ENCODE results near the gene DDA1. TPM values are rescaled to one million over a fixed set of nuclear protein-coding genes. Genes with fewer than 3 reads are reported as not detected.

DDA1 gene
- total and polyA plus RNA-seq, 9 of the 15 experiments (the other 6 are each of a cell fraction or from before 2014, with no cell fraction given), result 1.4 to 83.8 (median 33.8) TPM

DNA sequence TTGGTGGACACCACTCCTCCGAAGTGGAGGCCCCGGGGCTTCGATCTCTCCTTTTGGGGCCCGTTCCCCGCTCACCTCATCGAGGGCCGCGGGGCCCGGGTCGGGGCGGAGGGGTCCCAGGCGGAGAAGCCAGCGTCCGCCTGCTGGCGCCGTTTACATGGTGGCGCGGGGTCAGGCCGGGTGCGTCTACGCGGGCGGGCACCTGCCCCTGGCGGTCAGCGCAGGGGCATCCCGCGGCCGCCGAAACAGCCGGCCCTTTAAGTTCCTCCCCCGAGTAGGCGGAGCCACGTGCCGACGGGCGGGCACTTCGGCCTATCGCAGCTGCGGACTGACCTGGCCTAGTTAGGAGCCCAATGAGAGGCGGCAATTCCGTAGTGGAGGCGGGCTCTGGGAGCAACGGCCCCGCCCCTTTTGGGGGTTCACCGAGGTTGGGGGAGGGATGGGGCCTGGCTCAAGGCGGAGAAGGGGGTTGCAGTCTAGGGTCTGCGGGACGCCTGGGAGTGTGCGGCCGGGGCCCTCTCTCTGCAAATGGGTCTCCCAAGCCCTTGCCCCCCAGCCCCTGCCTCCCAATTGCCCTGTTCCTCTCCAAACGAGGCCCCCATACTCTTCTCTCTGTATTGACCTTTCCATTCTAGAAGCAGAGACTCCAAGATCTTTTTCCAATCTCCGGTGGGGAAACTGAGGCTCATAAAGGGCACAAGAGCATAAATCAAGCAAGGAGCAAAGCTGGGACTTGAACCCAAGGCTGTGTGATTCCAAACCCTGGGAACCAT is 6.0 kb upstream of the DDA1 start, which contains the start of gene ABHD8 (continued):
- TF ChIP-seq MCM5 (IDR thresholded peaks at IDR 0.05; ENCODE audit: low read depth) (no peak), ATF3 (IDR thresholded peaks at IDR 0.05) (no peak), ATF3 (CRISPR knock-in tag; conservative IDR thresholded peaks at IDR 0.05) (no peak), TEAD2 (tag; IDR thresholded peaks at IDR 0.05) (no peak), HNRNPL (IDR thresholded peaks at IDR 0.05; ENCODE audit: low read depth, low read length) (peak; percentile 90)

DNA sequence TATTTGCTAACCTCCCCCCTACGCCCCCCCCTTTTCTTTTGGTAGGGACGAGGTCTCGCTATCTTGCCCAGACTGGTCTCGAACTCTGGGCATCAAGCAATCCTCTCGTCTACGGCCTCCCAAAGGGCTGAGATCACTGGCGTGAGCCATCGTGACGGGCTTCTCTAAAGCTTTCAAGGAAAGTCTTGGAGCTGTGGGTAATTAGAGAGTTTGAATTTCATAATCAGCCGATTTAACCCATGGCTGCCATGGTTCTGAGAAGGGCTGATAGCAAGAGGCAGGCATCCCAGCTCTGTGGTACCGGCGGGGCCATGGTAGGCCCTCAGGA is 5.5 kb upstream of the DDA1 start:
- ChIA-PET CTCF (ENCODE audit: low intra/inter-chr PET ratio) (interaction anchor here (0.6 to 1.1 kb wide), 2 partner anchors 11 to 87 kb away, joined by 3 to 6 read pairs; no protein-coding TSS in a partner anchor), POLR2A (interaction anchor here (0.6 to 1.6 kb wide), 6 partner anchors 9 to 273 kb away, joined by 3 to 5 read pairs (median 4); partner anchors contain the start of gene BABAM1)
- no peaks in the 10 kb centered on the region for H3K9me1 ChIP-seq (ENCODE audit: control insufficient read depth, insufficient read depth, low read length)
- in situ Hi-C loops (cut with MboI) (no loop called here), intact Hi-C loops (cut with micrococcal nuclease) (no loop called here)
- WGBS (ENCODE audit: insufficient coverage, low coverage, missing lambda C conversion rate), result 61% methylated on average over 12 of the region's 12 CpGs
- no peaks in the 10 kb centered on the region for H3K27me3 ChIP-seq (ENCODE audit: control insufficient read depth in 2 of 2, insufficient read depth in 2 of 2, low read length in 2 of 2)
- H3K4me1 ChIP-seq (replicated peaks in 1 of 2; ENCODE audit: control insufficient read depth in 2 of 2, insufficient read depth in 2 of 2, low read length in 2 of 2), result peaks cover 26 to 64% of the 10 kb centered on the region in 2 experiments; a peak in 4 of 5 replicates
- H3K27ac ChIP-seq (ENCODE audit: extremely low read depth, low read depth, low read length), result peak overlapping the region; percentile 32
- H4K20me1 ChIP-seq (replicated peaks; ENCODE audit: control insufficient read depth, insufficient read depth, low read length), result no peaks in the 10 kb centered on the region
- H3K9ac ChIP-seq (ENCODE audit: insufficient read depth in 1 of 2, low read depth in 2 of 2, low read length in 2 of 2), result peak overlapping the region in 1 of 2 experiments; percentile 47; a peak in 2 of 4 replicates
- no peaks in the 10 kb centered on the region; the same call in 1 of the 2 replicates for H3K9me3 ChIP-seq (replicated peaks; ENCODE audit: control insufficient read depth, insufficient read depth, low read depth, low read length)
- peak overlapping the region; percentile 84 for H2AFZ ChIP-seq (ENCODE audit: low read depth, low read length)
- FAIRE-seq, result no peak
- BruUV-seq (replicated peaks), result no TSS peak
- peak overlapping the region; percentile 62 for H3K4me2 ChIP-seq (ENCODE audit: insufficient read depth, low read length)
- ATAC-seq, result no peak
- H3K36me3 ChIP-seq (ENCODE audit: control insufficient read depth, insufficient read depth, low read length), result peaks cover 15% of the 10 kb centered on the region
- TF ChIP-seq C11orf30 (IDR thresholded peaks at IDR 0.05; ENCODE audit: low read depth), result no peak
- no peak for TF ChIP-seq RB1 (IDR thresholded peaks at IDR 0.05; ENCODE audit: low read depth)
- no peak overlapping the region for H3K4me3 ChIP-seq
- DNase-seq (ENCODE audit: extremely low read depth in 1 of 4, low spot score in 3 of 4), result no peak
- peaks cover 31% of the 10 kb centered on the region for H3K79me2 ChIP-seq (ENCODE audit: control insufficient read depth, insufficient read depth, low read length)

Data from K562 (cell line).